ENCODE results near the gene SIRT7. TPM values are rescaled to one million over a fixed set of nuclear protein-coding genes. Genes with fewer than 3 reads are reported as not detected.
A peak's percentile ranks its signal among the peaks of the same experiment; 100 is the strongest.

SIRT7 gene
- total and polyA plus RNA-seq, 11 donors = 3.6 to 13.2 (median 6.8) TPM

GRCh38 chr17:81939218-81939617 is 21.2 kb upstream of the SIRT7 start:
- Histone ChIP-seq H3K4me3 (no peak overlapping the region), H3K36me3 (no peaks in the 10 kb centered on the region), H3K27me3 (peaks cover 0 to 9% (median 0%) of the 10 kb centered on the region in 9 donors), H3K4me1 (peaks cover 0 to 50% (median 27%) of the 10 kb centered on the region in 12 donors), H3K27ac (peak overlapping the region in 3 of 12 donors; percentile 77 to 87 (median 83)), H3K9me3 (no peaks in the 10 kb centered on the region)
- peak in 1 of 5 donors; percentile 26 for DNase-seq
- TF ChIP-seq POLR2A (IDR thresholded peaks at IDR 0.05) = no peak
- TF ChIP-seq, protein P1, sequence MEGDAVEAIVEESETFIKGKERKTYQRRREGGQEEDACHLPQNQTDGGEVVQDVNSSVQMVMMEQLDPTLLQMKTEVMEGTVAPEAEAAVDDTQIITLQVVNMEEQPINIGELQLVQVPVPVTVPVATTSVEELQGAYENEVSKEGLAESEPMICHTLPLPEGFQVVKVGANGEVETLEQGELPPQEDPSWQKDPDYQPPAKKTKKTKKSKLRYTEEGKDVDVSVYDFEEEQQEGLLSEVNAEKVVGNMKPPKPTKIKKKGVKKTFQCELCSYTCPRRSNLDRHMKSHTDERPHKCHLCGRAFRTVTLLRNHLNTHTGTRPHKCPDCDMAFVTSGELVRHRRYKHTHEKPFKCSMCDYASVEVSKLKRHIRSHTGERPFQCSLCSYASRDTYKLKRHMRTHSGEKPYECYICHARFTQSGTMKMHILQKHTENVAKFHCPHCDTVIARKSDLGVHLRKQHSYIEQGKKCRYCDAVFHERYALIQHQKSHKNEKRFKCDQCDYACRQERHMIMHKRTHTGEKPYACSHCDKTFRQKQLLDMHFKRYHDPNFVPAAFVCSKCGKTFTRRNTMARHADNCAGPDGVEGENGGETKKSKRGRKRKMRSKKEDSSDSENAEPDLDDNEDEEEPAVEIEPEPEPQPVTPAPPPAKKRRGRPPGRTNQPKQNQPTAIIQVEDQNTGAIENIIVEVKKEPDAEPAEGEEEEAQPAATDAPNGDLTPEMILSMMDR (IDR thresholded peaks at IDR 0.05) = no peak
- no peak for ATAC-seq
- WGBS, 4 donors = 61 to 68% (median 67%) methylated on average over 5 to 15 of the region's 15 CpGs
- intact Hi-C loops (cut with DNase I) = no loop called here

DNA sequence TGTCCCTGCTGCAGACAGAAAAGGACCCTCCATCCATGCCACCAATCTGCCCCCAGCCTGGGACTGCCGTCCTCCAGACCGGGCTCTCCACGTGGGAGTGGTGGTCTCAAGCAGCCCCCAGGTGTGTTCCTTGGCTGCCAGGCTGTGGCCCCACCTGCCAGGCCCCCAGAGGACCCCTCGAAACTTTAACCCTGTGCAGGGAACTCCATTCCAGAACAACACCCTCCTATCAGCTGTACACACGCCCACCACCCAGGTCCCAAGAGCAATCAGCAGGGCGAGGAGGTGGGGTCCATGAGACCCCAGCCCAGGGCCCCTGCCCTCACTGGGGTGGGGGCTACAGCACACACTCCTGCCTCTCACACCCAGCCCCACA is 17.7 kb upstream of the SIRT7 start:
- Histone ChIP-seq H3K36me3 (no peaks in the 10 kb centered on the region), H3K4me3 (no peak overlapping the region), H3K27me3 (peaks cover 0 to 4% (median 0%) of the 10 kb centered on the region in 9 donors), H3K4me1 (peaks cover 0 to 38% (median 18%) of the 10 kb centered on the region in 12 donors), H3K27ac (no peak overlapping the region), H3K9me3 (no peaks in the 10 kb centered on the region)
- DNase-seq (no peak), ATAC-seq (no peak)
- WGBS, 4 donors = 89 to 100% (median 93%) methylated on average over 3 to 6 of the region's 6 CpGs
- TF ChIP-seq, protein P1 (IDR thresholded peaks at IDR 0.05) = no peak
- TF ChIP-seq POLR2A (IDR thresholded peaks at IDR 0.05) = no peak
- intact Hi-C loops (cut with DNase I) = no loop called here

DNA sequence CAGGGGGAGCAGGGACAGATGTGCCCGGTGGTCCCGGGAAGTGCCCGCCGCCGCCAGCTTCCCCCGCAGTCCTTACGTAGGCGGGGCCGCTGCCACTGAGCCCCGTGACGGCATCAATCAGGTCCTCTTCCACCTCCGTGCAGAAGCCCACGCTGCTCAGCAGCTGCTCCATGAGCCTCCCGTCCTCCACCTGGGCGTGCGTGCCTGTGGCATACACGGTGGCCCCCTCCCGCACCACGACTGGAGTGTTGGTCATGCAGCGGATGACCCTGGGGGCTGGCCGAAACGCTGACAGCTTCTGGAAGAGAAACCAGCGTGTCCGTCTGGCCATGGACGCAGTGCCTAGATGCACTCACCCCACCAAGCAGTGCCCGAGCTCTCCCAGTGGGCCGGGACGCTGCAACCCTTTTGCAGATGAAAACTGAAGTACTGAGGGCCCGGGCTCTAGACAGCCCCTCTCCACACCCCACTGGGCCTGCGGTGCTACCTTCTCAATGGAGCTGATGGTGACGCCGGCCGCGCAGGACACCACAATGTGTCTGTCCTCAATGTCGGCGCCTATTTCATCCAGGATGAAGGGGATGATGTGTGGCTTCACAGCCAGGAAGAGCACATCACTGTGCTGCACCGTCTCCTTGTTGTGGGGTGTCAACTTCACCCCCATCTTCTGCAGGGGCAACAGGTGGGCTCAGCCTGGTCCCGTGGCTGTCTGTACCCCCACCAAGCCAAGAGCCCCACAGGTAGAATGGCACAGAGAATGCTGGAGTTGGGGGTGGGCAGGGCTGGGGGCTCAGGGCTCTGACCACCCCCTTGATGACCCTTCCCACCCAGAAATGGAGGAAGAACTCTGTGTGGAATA is 17.1 kb upstream of the SIRT7 start:
- DNase-seq = peak in 1 of 5 donors; percentile 30
- Histone ChIP-seq H3K27ac (no peak overlapping the region), H3K27me3 (peaks cover 0 to 4% (median 0%) of the 10 kb centered on the region in 9 donors), H3K4me3 (no peak overlapping the region), H3K4me1 (peaks cover 0 to 32% (median 15%) of the 10 kb centered on the region in 12 donors), H3K36me3 (no peaks in the 10 kb centered on the region), H3K9me3 (no peaks in the 10 kb centered on the region)
- TF ChIP-seq, protein P1 (IDR thresholded peaks at IDR 0.05) = no peak
- TF ChIP-seq POLR2A (IDR thresholded peaks at IDR 0.05) = no peak
- intact Hi-C loops (cut with DNase I) = no loop called here
- ATAC-seq = no peak
- 94 to 95% (median 95%) methylated on average over 30 to 38 of the region's 38 CpGs for WGBS, 4 donors

DNA sequence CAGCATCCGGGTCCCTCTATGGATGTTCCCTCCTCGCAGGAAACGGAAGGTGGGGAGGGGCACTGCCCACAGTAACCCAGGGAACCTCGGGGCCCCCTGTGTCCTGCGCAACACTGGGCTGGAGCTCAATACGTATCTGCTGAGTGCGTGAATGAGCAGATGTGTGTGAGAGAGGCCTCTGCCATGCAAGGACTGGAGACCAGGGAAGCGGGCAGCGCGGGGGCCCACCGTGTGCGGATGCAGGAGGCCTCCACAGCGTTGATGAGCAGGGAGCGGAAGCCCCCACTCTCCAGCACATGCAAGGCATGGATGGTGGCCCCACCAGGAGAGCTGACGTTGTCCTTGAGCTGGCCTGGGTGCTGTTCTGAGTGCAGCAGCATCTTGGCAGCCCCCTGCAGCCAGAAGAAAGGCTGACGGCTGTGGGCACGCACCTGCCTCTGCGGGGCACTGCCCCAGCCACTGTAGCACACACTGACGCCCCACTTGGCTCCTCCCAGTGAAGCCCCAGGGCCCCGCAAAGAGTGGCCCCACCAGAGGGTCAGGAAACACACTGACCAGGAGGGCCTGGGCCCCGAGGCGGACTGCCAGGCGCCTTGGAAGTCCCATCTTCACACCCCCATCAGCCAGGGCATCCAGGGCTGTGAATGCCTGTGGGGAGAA is 16.3 kb upstream of the SIRT7 start:
- DNase-seq (peak in 2 of 5 donors; percentile 5 to 21), ATAC-seq (no peak)
- WGBS, 4 donors = 82 to 100% (median 90%) methylated on average over 1 to 23 of the region's 23 CpGs
- intact Hi-C loops (cut with DNase I) = no loop called here
- Histone ChIP-seq H3K4me1 (peaks cover 0 to 23% (median 10%) of the 10 kb centered on the region in 12 donors), H3K9me3 (no peaks in the 10 kb centered on the region), H3K36me3 (no peaks in the 10 kb centered on the region), H3K27me3 (peaks cover 0 to 2% (median 0%) of the 10 kb centered on the region in 9 donors), H3K4me3 (no peak overlapping the region), H3K27ac (no peak overlapping the region)
- TF ChIP-seq, protein P1 (IDR thresholded peaks at IDR 0.05) = no peak

All from heart left ventricle (tissue), 16 donors.